Activated CD4-positive, alpha-beta T cell treated with anti-CD3 and anti-CD28 coated beads, Interleukin-2, Interleukin-4, amounts not matched to agents 100 ng/mL and 50 ng/mL, durations not matched to agents 16 hours and 8 hours (primary cell): ENCODE results near the gene LY6G5B.
A peak's percentile ranks its signal among the peaks of the same experiment; 100 is the strongest.
"Not testable (repeated sequence)": the region's sequence is repeated elsewhere in the genome, so short reads cannot be mapped to it uniquely, and the experiment has no call there.

ENCODE experiments used
- DNase-seq: peaks from one replicate; pipeline ENCODE4 v3.0.0-alpha.2; 2020; ENCODE audit warnings: low spot score

The LY6G5B gene

GRCh38 chr6:31691078-31691463, 21.3 kb downstream of the LY6G5B start:
- no peak for DNase-seq

- no peak for DNase-seq
Measured at GRCh38 chr6:31691564-31692108, 21.9 kb downstream of the LY6G5B start.

DNA sequence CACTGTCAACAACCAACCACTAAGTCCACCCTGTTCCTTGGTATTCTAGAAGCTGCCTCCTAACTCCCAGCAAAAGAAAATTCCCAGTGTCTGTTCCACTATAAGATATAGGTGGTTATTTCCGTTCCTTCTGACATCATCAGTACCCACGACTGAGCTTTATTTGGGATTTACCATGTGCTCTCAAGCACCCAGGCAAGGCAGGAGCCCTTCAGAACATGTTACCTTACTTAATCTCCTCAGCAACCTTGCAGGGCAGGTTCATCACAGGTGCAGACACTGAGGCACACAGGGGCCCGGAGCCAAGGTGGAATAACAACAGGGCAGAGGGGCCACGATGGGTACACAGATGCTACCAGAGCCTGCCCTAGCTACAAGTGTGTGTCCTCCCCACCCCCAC, 22.6 kb downstream of the LY6G5B start:
- no peak for DNase-seq

DNA sequence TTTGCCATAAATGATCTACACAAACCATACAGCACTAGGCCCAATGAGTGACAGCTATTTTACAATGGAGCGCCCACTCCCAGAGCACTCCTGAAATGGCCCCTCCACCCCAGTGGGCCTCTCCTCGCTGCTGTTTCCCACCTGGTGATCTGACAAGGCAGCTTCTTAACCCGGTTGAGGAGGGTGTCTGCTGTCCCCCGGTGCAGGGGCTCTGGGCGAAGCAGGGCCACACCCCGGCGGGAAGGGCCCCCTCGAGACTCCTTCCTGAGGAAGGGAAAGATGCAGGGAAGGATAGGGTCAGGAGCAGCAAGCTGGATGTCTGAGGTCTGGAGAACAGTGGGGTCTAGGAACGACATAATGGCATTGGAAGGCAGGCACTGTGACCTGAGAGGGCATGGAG, 23.1 kb downstream of the LY6G5B start:
- DNase-seq, result no peak

GRCh38 chr6:31693535-31693934, 23.8 kb downstream of the LY6G5B start:
- no peak for DNase-seq

- peak; percentile 9 for DNase-seq
Measured at GRCh38 chr6:31697555-31697954, 27.8 kb downstream of the LY6G5B start.

DNA sequence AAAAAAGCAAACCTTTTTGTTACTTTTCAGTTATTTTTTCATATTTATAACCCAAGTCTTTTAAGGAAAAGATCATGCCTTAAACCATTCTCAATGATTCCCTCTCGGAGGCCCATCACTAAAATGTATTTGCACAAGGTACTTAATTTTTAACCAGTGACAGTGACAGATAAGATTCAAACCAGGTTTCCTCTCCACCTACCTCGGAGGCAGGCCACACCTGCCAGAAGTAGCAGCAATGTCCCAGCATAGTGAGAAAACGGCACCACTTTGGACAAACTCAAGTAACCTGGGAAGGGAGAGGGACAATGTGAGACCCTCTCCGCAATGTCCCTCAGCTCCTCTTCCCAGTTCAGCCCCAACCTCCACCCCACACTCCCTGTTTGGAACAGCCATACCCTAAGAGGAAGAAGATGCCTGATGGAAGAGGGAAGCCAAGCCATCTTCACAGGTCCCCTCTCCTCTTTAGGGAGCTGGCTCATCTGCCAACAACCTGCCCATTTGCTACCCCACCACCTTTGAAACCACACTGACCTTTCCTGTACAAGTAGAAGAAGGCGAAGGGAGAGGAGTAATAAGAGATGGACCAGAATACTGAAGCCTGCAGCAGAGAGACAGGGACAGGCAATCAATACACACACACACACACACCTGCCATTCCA, 31.1 kb downstream of the LY6G5B start:
- DNase-seq, result no peak

DNA sequence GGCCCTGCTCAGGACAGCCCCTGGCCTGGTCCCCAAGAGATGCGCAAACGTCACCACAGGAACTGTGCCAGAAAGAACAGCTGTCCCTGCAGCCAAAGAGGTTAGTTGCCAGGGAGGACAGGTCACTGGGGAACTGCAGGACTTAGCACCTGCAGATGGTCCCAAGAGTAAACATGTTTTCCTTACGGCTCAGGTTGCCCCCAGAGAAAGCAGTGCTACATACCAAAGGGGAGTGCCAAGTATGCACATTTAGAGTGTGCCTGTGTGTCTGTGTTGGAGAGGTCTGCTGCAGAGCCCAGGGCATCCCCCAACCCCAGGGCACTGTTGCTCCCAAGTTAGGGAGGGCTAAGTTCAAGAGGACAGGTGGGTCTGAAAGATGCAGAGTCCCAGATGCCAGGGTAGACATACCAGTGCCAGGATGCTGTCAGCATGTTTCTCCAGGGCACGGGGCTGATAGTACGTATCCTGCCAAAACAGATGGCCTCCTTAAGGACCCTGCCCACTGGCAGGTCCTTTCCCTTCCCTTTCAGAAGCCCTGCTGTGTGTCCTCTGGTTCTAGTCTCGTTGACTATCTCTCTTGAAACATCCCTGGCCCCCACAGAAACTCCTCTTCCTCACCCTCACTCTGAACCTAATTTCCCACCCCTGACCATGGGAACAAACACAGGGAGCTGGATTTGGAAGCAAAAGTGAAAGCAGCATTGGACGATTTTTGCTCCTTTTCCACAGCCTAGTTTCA, 32.1 kb downstream of the LY6G5B start:
- DNase-seq, result no peak

DNA sequence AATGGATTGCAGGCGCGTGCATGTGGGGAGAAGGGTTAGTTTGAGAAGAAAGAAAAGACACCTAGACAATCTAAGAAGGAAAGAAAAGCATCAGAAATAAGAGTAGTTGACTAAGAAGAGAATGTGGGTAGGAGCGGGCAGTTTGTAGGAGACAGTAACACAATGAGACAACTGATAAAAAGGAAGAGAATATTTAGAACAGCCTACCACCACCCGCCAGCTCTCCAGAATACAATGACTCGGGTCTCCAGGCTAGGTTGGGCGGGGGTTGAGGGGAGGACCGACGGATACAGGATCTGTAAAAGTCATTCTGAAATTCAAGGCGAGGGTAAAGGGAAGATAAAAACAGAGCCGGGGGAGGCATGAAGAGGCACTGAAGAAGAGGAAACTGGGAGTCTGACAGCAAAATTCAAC, 32.6 kb downstream of the LY6G5B start:
- DNase-seq, result peak; percentile 37

DNA sequence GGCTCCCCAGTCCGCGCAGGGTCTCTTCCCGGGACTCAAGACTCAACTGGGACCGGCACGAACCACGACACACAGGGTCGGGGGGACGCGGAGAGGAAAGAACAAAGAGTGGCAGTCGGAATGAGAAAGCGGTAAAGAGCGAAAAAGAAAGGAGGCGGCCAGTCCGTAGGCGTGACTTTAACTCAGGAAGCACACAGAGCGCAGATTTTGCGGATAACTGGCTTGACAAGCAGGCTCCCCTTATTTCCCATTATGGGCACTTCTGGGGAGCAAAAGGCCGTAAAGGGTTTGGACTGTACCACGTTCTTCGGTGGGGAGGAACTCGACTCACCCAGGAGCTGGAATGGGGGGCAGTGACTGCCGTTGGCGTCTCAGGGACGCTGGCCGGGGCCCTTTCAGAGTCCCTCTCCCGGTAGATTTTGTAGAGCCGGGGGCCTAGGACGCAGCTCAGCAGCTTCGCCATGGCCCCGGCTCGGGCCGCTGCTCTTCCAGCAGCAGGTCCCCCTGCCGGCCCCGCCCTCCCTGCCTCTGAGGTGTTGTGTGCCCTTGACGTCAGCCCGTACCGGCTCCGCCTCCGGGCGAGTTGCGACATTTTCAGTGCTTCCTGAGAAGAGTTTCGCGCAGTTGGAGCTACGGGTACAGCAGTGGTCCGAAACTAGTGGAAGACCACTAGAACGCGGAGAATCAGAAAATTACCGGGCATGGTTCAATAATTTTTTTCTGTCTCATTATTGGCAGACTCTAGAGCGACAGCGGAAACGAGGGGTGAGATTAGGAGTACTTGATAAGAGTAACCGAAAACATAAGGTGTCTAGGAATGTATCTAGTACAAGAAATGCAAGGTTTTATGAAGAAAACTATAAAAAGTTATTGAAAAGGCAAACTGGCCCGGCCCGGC, 33.3 kb downstream of the LY6G5B start, which contains the start of gene ABHD16A:
TSS of gene ABHD16A (minus strand) at position 506 of the 898 bp plus-strand sequence. CDS start at position 463, 43 bp downstream.
- DNase-seq, result peak; percentile 98

- DNase-seq, result no peak
Measured at GRCh38 chr6:31705931-31706330, 36.2 kb downstream of the LY6G5B start.

GRCh38 chr6:31706599-31706998, 36.8 kb downstream of the LY6G5B start, which contains the start of gene LY6G6F:
Gene LY6G6F, plus strand, starts transcription at chr6:31706866. Its CDS starts 41 bp downstream, at chr6:31706907.
- no peak for DNase-seq

DNA sequence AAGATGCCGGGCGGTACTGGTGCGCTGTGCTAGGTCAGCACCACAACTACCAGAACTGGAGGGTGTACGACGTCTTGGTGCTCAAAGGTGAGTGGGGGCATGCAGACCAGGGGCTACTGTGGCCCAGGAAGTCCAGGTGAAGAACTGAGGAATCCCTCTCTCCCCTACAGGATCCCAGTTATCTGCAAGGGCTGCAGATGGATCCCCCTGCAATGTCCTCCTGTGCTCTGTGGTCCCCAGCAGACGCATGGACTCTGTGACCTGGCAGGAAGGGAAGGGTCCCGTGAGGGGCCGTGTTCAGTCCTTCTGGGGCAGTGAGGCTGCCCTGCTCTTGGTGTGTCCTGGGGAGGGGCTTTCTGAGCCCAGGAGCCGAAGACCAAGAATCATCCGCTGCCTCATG, 37.9 kb downstream of the LY6G5B start:
- no peak for DNase-seq

- DNase-seq, result no peak
Measured at GRCh38 chr6:31708224-31708623, 38.4 kb downstream of the LY6G5B start.

DNA sequence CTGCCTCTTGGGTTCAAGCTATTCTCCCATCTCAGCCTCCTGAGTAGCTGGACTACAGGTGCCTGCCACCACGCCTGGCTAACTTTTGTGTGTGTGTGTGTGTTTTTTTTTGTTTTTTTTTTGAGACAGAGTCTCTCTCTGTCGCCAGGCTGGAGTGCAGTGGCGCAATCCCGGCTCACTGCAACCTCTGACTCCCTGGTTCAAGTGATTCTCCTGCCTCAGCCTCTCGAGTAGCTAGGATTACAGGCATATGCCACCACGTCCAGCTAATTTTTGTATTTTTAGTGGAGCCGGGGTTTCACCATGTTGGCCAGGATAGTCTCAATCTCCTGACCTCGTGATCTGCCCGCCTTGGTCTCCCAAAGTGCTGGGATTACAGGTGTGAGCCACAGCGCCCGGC, 39.4 kb downstream of the LY6G5B start:
- DNase-seq, result not testable (repeated sequence)

GRCh38 chr6:31710523-31711219, 40.9 kb downstream of the LY6G5B start:
- DNase-seq, result no peak

DNA sequence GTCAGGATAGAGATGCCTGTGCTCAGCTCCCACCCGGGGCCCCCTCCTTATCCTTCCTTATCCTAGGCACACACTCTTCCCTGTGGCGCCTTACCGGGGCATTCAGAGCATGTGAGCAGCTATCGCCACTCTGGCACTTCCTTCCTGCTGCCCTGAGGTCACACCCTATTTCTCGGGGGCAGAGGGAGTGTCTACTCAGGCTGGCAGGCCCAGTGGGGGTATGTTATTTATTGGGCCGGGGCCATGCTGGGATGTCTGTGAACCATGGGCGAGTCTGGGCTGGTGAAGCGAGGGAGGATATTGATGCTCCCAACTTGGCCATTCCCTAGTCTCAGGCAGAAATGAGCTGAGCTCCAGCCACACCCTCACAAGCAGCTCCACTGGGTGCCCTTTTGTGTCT, 41.5 kb downstream of the LY6G5B start:
- DNase-seq, result no peak

GRCh38 chr6:31712296-31712695, 42.5 kb downstream of the LY6G5B start:
- DNase-seq, result no peak

DNA sequence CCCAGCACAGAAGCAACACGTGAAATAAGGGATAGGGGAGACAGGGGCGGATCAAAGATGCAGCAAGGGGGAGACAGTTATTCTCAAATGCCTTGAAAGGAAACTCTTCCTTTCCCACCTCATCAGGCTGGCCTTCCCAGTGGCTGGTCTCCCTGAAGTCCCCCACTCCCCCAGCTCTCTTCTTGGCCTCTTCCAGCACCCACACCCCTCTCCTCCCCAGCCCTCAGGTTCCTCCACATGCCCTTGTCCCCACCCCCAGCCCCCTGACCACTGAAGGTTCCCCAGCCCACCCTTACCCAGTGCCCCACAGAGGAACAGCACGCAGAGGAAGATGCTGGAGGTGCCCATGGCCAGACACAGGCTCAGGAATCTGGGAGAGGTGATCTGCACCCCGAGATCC, 43.7 kb downstream of the LY6G5B start:
- DNase-seq, result no peak

DNA sequence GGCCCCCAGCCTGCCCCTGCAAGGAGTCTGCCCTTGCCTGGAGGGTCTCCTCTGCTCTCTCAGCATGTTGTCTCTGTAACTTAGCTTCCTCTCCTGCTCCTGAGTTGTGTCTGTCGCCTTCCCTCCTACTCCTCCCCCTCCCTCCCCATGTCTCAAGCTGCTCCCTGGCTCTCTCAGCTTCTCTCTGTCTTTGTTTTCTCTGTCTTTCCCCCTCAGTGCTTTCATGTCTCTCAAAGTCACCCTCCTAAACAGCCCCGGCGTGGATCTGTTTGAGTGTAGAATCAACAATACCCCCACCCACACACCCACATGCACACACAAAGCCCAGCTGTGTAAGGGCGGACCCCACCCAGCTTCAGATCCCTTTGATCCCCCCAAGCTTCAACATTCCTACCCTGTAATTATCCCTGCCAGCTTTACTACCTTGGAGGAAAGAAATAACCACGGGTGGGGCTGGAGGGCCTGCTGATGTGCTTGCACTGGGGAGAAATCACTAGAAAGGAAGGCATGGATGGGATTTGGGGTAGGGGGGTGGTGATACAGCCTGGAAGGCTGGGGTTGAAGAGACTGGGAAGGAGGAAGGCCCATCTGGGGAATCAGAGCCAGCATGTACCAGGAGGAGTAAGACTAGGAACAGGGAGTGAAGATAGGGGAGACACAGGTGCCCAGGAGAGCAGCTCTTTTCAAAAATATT, 44.4 kb downstream of the LY6G5B start:
- DNase-seq, result no peak
